ENCODE measurements around the gene CNOT1.

The CNOT1 gene

DNA sequence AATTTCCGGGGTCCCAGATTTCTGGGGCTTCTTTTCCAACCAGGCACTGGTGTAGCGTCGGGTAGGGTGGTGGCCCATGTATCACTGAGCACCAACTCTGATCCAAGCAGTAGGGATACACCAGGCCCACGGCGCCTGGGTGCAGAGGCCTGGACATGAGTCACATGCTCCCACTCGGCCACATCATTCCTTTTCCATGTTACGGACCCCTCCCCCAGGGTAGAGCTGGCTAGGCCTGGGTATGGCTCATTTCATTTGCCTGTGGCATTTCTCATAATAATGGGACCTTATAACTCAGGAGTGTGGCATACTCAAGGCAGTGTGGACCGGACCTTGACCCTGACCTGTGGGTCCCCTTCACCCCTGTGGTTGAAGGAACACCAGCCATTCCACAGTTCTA, 147.7 kb downstream of the CNOT1 start:
- no peaks in the 10 kb centered on the region for H3K79me2 ChIP-seq (ENCODE audit: low read length)
- no peak overlapping the region for H3K27ac ChIP-seq (ENCODE audit: low read length)
- no peak overlapping the region for H3K4me2 ChIP-seq (ENCODE audit: low read length)
- peaks cover 10% of the 10 kb centered on the region for H3K27me3 ChIP-seq (ENCODE audit: low read depth, low read length)
- H3K9me3 ChIP-seq (ENCODE audit: insufficient read depth, low read length) = no peaks in the 10 kb centered on the region
- no peak for TF ChIP-seq EZH2phosphoT487 (IDR thresholded peaks at IDR 0.05; ENCODE audit: low read depth)
- TF ChIP-seq, protein P1, sequence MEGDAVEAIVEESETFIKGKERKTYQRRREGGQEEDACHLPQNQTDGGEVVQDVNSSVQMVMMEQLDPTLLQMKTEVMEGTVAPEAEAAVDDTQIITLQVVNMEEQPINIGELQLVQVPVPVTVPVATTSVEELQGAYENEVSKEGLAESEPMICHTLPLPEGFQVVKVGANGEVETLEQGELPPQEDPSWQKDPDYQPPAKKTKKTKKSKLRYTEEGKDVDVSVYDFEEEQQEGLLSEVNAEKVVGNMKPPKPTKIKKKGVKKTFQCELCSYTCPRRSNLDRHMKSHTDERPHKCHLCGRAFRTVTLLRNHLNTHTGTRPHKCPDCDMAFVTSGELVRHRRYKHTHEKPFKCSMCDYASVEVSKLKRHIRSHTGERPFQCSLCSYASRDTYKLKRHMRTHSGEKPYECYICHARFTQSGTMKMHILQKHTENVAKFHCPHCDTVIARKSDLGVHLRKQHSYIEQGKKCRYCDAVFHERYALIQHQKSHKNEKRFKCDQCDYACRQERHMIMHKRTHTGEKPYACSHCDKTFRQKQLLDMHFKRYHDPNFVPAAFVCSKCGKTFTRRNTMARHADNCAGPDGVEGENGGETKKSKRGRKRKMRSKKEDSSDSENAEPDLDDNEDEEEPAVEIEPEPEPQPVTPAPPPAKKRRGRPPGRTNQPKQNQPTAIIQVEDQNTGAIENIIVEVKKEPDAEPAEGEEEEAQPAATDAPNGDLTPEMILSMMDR (IDR thresholded peaks at IDR 0.05; ENCODE audit: low read depth, low read length) = no peak
- H3K36me3 ChIP-seq (replicated peaks; ENCODE audit: low read depth, low read length) = no peaks in the 10 kb centered on the region
- no peak overlapping the region for H3K9ac ChIP-seq (ENCODE audit: low read length)
- no peak overlapping the region for H3K4me3 ChIP-seq (ENCODE audit: low read length)
- no peak overlapping the region for H2AFZ ChIP-seq (ENCODE audit: low read depth, low read length)
- H3K4me1 ChIP-seq (ENCODE audit: low read length) = no peaks in the 10 kb centered on the region
- no peaks in the 10 kb centered on the region for H4K20me1 ChIP-seq (ENCODE audit: insufficient read depth, low read length)

DNA sequence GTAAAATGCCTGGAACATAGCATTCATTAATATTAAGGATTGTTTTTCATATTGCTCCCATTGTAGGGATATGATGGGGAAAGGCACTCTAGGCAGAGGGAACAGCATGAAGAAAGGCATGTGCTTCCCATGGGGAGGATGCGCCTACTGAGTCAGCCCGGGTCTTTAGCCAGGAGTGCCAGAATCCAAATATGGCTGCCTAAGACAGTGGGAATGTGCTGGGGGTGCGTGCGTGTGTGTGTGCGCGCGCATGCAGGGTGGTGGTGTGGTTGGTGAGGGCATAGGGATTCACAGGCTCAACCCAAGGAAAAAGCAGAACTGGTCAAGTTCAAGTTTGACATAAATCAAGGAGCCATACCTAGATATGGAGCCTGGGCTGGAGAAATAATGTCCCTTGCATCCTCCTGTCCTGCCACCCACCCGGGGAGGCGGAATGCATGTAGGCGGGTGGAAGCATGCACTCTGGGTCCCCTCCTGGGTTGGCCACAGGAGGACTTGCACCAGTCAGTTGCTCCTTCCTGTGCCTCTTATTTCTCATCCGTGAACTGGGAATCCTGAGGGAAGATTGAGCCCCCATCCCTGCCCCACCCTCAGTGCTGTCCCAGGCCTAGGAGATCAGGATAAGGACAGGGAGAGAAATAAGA, 148.3 kb downstream of the CNOT1 start:
- H2AFZ ChIP-seq (ENCODE audit: low read depth, low read length) = no peak overlapping the region

DNA sequence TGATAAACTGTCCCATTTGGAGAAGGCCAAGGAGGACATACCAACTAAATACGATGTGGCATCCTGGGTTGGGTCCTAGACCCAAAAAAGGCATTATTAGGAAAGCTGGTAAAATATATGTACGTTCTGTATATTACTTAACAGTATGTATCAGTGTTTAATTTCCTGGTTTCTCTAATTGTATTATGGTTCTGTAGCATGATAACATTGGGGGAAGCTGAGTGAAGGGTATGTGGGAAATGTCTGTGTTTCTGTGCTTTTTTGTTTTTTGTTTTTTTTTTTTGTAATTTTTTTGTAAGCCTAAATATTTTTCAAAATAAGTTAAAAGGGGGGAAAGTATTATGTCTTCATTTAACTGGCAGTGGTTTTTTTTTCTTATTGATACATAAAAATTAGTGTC, 151.2 kb downstream of the CNOT1 start:
- H3K9me3 ChIP-seq (ENCODE audit: insufficient read depth, low read length) = no peaks in the 10 kb centered on the region

More for the DNA sequence above, 148.3 kb downstream of the CNOT1 start:
- no peak for TF ChIP-seq EZH2phosphoT487 (IDR thresholded peaks at IDR 0.05; ENCODE audit: low read depth)
- TF ChIP-seq, protein P1 (IDR thresholded peaks at IDR 0.05; ENCODE audit: low read depth, low read length) = no peak
- Histone ChIP-seq H3K27me3 (ENCODE audit: low read depth, low read length) (peaks cover 10% of the 10 kb centered on the region), H3K79me2 (ENCODE audit: low read length) (no peaks in the 10 kb centered on the region), H4K20me1 (ENCODE audit: insufficient read depth, low read length) (no peaks in the 10 kb centered on the region), H3K27ac (ENCODE audit: low read length) (no peak overlapping the region), H3K4me2 (ENCODE audit: low read length) (no peak overlapping the region), H3K36me3 (replicated peaks; ENCODE audit: low read depth, low read length) (no peaks in the 10 kb centered on the region), H3K4me3 (ENCODE audit: low read length) (no peak overlapping the region), H3K9me3 (ENCODE audit: insufficient read depth, low read length) (no peaks in the 10 kb centered on the region), H3K4me1 (ENCODE audit: low read length) (no peaks in the 10 kb centered on the region), H3K9ac (ENCODE audit: low read length) (no peak overlapping the region)

DNA sequence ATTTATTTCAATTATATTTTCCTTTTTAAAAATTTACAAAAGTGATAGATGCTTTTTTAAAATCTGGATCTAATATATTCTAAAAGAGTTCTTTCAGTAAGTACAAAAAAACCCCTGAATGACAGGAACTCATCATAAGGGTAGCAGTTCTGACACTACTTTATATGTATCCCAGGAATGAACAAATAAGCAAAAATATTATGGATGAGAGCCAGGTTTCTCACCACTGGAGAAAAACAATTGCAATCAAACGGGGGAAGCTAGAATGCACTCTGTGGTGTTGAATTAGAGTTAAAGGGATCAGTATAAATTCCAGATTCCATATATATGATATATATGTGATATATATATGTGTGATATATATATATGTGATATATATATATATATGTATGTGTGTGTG, 152.8 kb downstream of the CNOT1 start:
- Histone ChIP-seq H2AFZ (ENCODE audit: low read depth, low read length) (no peak overlapping the region), H3K4me1 (ENCODE audit: low read length) (peaks cover 9% of the 10 kb centered on the region), H3K27me3 (ENCODE audit: low read depth, low read length) (peaks cover 10% of the 10 kb centered on the region), H3K4me3 (ENCODE audit: low read length) (no peak overlapping the region), H3K9me3 (ENCODE audit: insufficient read depth, low read length) (no peaks in the 10 kb centered on the region), H3K36me3 (replicated peaks; ENCODE audit: low read depth, low read length) (no peaks in the 10 kb centered on the region), H4K20me1 (ENCODE audit: insufficient read depth, low read length) (no peaks in the 10 kb centered on the region), H3K27ac (ENCODE audit: low read length) (no peak overlapping the region), H3K9ac (ENCODE audit: low read length) (no peak overlapping the region), H3K79me2 (ENCODE audit: low read length) (no peaks in the 10 kb centered on the region), H3K4me2 (ENCODE audit: low read length) (no peak overlapping the region)
- TF ChIP-seq, protein P1 (IDR thresholded peaks at IDR 0.05; ENCODE audit: low read depth, low read length) = no peak
- TF ChIP-seq EZH2phosphoT487 (IDR thresholded peaks at IDR 0.05; ENCODE audit: low read depth) = no peak

More for the DNA sequence above, 151.2 kb downstream of the CNOT1 start:
- Histone ChIP-seq H3K4me3 (ENCODE audit: low read length) (no peak overlapping the region), H2AFZ (ENCODE audit: low read depth, low read length) (no peak overlapping the region), H3K27ac (ENCODE audit: low read length) (no peak overlapping the region), H3K36me3 (replicated peaks; ENCODE audit: low read depth, low read length) (no peaks in the 10 kb centered on the region), H3K27me3 (ENCODE audit: low read depth, low read length) (peaks cover 10% of the 10 kb centered on the region), H3K9ac (ENCODE audit: low read length) (no peak overlapping the region), H3K4me2 (ENCODE audit: low read length) (no peak overlapping the region), H3K4me1 (ENCODE audit: low read length) (peaks cover 9% of the 10 kb centered on the region), H3K79me2 (ENCODE audit: low read length) (no peaks in the 10 kb centered on the region), H4K20me1 (ENCODE audit: insufficient read depth, low read length) (no peaks in the 10 kb centered on the region)
- TF ChIP-seq, protein P1 (IDR thresholded peaks at IDR 0.05; ENCODE audit: low read depth, low read length) = no peak
- TF ChIP-seq EZH2phosphoT487 (IDR thresholded peaks at IDR 0.05; ENCODE audit: low read depth) = no peak
